ENCODE results near the gene SYTL5.

The SYTL5 gene

DNA sequence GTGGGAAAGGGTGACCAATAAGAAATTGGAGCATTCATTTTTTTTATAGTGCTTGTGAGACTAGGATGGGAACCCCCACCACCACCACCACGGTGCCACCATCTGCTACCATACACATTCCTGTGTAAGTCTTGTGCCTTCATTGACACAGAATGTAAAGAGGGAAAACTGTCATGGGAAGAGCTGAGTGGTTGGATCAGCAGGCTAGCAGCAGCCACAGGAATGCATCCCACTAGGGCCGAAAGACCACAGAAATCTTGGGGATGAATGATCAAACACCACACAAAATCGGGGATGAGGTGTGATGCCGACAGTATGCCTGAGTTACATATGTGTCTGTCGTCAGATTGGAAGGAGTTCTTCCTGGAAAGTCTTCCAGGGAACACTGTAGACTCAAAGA lies 145.1 kb downstream of the SYTL5 start:
- DNase-seq, result no peak

DNA sequence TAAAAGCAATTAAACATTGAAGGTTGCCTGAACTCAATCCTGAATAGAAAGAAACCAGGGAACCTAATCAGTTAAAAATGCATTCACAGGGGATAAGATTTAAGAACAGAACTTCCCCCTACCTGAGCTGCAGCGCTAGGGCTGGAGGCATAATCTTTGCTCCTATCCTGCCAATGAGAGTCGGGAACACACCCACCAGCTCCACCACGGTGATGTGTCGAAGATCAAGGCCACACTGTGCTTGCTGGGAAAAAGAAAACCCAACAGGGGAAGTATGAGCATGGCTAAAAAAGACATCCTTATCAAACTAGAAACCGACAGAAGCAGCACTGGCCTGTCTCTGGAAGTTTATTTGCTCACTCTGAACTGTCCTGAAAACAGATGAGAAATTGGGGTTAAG lies 148.0 kb downstream of the SYTL5 start:
- no peak for DNase-seq

DNA sequence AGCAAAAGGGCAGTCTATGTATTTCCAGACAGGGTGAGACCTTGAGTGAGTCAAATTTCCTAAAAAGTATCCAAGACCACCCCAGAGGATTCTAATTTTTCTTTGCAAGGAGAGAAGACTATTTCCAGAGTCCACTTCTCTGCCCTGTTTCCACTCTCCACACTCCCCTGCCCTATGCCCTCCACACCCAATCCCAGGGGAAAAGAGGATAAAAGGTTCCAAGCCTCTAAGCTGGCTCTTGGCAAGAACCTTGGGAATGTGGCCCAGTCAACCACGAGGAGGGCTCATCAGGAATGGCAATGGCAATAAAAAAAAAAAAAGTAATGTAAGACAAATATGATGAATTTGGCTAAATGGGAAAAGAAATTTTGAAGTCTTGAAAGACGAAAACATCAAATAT lies 148.5 kb downstream of the SYTL5 start:
- no peak for DNase-seq

DNA sequence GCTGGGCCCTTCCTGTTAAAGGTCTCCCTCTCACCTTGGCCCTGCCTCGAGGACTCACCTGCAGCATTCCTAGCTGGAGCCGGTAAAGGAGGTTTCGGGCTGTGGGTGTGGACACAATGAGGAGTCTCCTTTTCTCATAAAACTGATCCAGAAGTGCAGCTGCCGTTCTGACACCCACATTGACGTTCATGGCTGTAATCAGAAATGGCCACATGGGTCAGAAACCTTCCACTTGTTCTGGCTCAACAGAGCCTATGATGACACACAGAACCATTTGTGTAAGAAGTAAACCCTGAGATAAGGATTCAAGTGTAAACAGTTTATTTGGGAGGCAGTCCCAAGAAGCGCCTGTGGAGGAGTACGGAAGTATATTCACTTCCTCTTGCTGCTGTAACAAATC lies 150.5 kb downstream of the SYTL5 start:
- DNase-seq, result no peak

DNA sequence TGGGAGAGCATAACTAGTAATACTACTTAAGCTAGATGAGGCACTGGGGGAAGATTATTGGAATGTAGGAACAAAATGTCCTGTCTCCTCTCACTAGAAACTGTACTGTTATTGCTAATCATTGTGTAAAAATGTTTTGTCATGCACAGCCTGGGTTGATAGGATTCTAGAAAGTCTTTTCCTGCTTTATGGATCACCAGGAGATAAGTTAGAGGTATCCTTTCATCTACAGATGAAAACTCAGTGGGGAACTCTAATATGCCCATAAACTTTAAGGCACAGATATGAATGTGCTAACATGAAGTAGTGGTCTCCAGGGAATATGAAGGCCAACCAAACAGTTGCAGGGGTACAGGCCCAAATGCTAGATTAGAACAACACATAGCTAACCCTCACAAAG lies 156.8 kb downstream of the SYTL5 start:
- DNase-seq, result no peak

DNA sequence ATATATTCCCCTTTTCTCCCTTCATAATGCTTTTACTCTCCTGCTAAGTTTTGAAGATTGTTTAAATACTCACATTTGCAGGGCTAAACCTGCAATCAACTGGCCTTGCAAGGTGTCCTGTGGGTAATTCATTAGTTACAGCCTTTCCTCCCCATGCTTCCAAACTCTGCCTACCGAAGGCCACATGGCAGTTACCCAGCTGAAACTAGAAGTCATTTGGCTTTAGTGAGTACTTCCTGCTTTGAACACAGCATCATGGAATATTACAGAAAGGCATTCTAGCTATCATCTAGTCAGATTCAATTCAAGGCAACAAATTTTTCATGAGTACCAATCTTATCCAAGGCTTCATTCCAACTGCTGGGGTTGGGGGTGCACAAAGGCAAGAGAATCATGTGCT lies 158.7 kb downstream of the SYTL5 start:
- DNase-seq, result no peak

DNA sequence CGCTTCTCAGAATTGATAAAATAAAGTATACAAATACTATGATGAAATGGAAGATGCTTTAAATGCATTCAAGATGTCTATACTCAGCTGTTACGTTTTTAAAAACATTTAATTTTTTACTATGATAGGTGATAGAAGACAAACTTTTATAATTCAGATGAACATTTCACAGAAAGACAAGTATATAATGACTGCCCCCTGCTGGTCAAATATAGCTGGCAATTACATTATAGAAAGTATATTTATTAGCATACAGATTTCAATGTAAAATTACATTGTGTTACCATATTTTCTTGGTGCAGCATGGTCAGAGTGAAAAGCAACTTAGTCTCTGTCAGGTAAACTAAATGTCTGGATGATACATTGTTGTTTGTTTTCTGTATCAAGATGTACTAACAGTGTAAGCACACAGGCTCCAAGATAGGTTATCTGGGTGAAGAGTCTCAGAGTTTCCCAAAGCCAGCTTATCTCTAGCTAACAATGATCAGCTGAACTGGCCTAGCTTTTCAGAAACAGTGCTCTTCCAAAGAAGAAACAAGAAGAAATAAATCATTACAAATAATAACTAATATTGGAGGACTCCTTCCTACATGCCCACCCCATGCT lies 160.2 kb downstream of the SYTL5 start:
- peak in 1 of 2 donors; percentile 18 for DNase-seq

DNA sequence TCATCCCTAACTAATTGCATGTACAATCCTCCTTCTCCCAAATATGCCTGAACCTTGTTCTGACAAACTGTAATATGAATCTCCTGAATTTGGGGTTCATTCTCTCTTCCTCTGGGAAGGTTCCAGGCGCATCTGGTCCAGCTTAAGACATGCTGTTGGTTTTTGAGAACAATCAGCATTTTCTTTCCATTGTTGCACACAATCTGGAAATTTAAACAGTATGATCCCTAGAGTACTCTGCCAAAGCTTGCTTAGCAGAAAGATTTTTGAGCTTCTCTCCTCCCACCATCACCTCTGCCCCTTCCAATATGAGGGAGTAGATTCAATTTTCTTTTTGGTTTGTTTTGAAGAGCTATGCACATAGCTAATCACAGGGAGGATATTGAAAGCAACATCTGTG lies 164.2 kb downstream of the SYTL5 start:
- no peak for DNase-seq

DNA sequence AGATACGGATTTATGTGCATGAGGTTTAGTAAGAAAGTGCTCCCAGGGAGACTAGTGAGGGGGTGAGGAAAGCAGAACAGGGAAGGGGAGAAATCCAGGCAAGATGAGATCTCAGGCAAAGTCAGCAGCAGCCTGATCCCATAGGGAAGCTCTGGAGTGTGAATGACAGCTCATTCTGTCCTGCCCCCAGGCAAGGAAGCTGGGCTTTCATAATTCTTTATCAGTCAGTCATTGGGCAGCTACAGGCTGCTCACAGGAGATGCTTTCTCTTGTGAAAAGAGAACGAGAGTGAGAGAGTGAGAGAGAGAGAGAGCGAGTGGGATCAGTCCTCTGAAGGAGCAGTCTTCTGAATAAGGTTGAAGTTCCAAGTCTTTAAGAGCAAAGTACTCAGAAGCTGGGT lies 166.2 kb downstream of the SYTL5 start:
- DNase-seq, result no peak

DNA sequence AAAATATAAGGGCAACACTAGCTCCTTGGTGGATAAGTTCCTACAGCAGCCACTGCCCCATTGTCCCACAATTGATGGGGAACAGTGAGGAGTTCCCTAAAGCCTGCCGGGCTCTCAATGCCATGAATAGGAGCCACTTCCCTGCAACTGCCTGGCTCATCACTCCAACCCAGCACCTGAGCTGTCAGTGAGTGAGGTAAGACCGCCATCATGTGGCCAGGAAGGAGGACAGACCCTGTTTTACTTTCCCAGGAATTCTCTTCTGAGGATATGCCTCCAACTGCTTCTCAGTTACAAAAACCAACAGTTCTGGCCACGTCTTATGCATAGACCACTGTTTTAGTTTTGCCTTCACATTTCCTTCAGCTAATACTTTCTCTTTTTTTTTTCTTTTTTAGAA lies 168.8 kb downstream of the SYTL5 start:
- DNase-seq, result no peak

DNA sequence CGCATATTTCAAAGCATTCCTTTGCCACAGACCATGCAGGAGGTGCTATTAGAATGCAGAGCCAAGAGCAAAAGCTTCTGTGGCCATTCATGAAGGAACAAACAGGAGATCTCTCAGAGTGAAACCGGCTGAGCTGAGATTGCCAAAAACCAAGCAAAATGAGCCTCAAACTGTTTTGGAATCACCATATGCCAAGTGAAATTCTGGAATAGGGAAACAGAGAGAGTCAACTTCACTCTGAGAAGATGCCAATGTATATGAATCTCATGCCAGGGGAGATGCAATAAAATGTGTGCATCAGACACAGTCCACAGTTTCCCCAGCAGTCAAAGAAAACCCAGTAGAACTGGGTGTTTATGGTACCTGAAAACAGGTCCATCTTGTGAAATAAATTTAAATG lies 172.0 kb downstream of the SYTL5 start:
- DNase-seq, result no peak

All from CD4-positive, alpha-beta T cell treated with Interleukin-4 for 1 hour (primary cell).